NCI-H1105 (cell line): ENCODE measurements around the gene IFFO2.
"Not testable (repeated sequence)": the region's sequence is repeated elsewhere in the genome, so short reads cannot be mapped to it uniquely, and the experiment has no call there.

ENCODE experiments used
- DNase-seq: peaks from one replicate; lab custom pipeline; 2025; lab: John Stamatoyannopoulos, UW

Gene IFFO2

GRCh38 chr1:18893120-18893519, 63.4 kb downstream of the IFFO2 start:
- no peak for DNase-seq

- not testable (repeated sequence) for DNase-seq
Observed at GRCh38 chr1:18891858-18892257, 64.6 kb downstream of the IFFO2 start.

GRCh38 chr1:18891426-18891780, 65.1 kb downstream of the IFFO2 start:
- no peak for DNase-seq

GRCh38 chr1:18890706-18891425, 65.6 kb downstream of the IFFO2 start:
- DNase-seq: no peak

- DNase-seq: no peak
Observed at GRCh38 chr1:18886003-18886335, 70.5 kb downstream of the IFFO2 start.

- DNase-seq: no peak
Observed at GRCh38 chr1:18885311-18886002, 71.0 kb downstream of the IFFO2 start.

- no peak for DNase-seq
Observed at GRCh38 chr1:18884727-18885126, 71.7 kb downstream of the IFFO2 start.

- no peak for DNase-seq
Observed at GRCh38 chr1:18884419-18884717, 72.1 kb downstream of the IFFO2 start.

GRCh38 chr1:18883636-18884418, 72.6 kb downstream of the IFFO2 start:
- DNase-seq: peak; percentile 27

GRCh38 chr1:18883079-18883478, 73.4 kb downstream of the IFFO2 start:
- no peak for DNase-seq

GRCh38 chr1:18882486-18882885, 74.0 kb downstream of the IFFO2 start:
- DNase-seq: no peak

GRCh38 chr1:18881642-18882431, 74.6 kb downstream of the IFFO2 start:
- no peak for DNase-seq

GRCh38 chr1:18881164-18881563, 75.3 kb downstream of the IFFO2 start:
- no peak for DNase-seq

- DNase-seq: no peak
Observed at GRCh38 chr1:18880585-18880984, 75.9 kb downstream of the IFFO2 start.

- DNase-seq: peak; percentile 40
Observed at GRCh38 chr1:18879791-18880309, 76.6 kb downstream of the IFFO2 start.

- DNase-seq: no peak
Observed at GRCh38 chr1:18879215-18879790, 77.2 kb downstream of the IFFO2 start.

GRCh38 chr1:18878538-18879214, 77.8 kb downstream of the IFFO2 start:
- no peak for DNase-seq

GRCh38 chr1:18877282-18877681, 79.2 kb downstream of the IFFO2 start:
- no peak for DNase-seq

GRCh38 chr1:18876210-18876609, 80.3 kb downstream of the IFFO2 start:
- no peak for DNase-seq

- no peak for DNase-seq
Observed at GRCh38 chr1:18875796-18876128, 80.7 kb downstream of the IFFO2 start.

GRCh38 chr1:18875107-18875795, 81.2 kb downstream of the IFFO2 start:
- peak; percentile 34 for DNase-seq
